Posterior vena cava (tissue), 2 donors: ENCODE results near the gene RFX4. TPM values are rescaled to one million over a fixed set of nuclear protein-coding genes. Genes with fewer than 3 reads are reported as not detected.

Source experiments
- DNase-seq: peaks from one replicate; pipeline ENCODE4 v3.0.0-alpha.2; 2020; ENCODE audit warnings: low spot score
- intact Hi-C, 2 donors: fragments of 100-400 bp; cut with DNase I; formaldehyde crosslinking; loops; one replicate each; pipeline versions ENCODE4 v1.14.1 to v1.14.2; 2022 to 2023
- long read RNA-seq, 2 donors: library from polyadenylated mRNA; unstranded; transcript quantifications; one replicate each; pipeline ENCODE4 v2.0.0, GENCODE V29; 2020 to 2021
- total RNA-seq, 2 donors: library from RNA; stranded (reverse); fragmentation: NEBNext Ultra II Directional; extraction: Animal tissue kit (Norgen Biotek cat#: 25700); gene quantifications; one replicate each; pipeline ENCODE4 v1.2.1, GENCODE V29; 2021
- donor health status: DM: yes; HTN: yes; CAD: no.
- donor health status: DM: yes; HTN: yes; CAD: no.

The RFX4 gene
- total RNA-seq = not detected
- long read RNA-seq, donor 1 = 0 reads
- long read RNA-seq, donor 2 = 0 reads

- intact Hi-C loops = no loop called here
These were observed at the start of gene RFX4 for GRCh38 chr12:106582641-106583230. Gene RFX4 (plus strand): TSS chr12:106583004. CDS start chr12:106583321, 317 bp downstream.

GRCh38 chr12:106541201-106541600, 41.6 kb upstream of the RFX4 start:
- DNase-seq = no peak
- intact Hi-C loops = no loop called here

More at GRCh38 chr12:106582641-106583230, at the start of gene RFX4:
- DNase-seq = no peak

GRCh38 chr12:106551410-106551809, 31.4 kb upstream of the RFX4 start:
- intact Hi-C loops = no loop called here
- no peak for DNase-seq

GRCh38 chr12:106552228-106552627, 30.6 kb upstream of the RFX4 start:
- intact Hi-C loops = no loop called here
- no peak for DNase-seq

- DNase-seq = no peak
- intact Hi-C loops = loop anchor here in 1 of 2 donors (10.0 kb wide), 1 partner anchor 240 kb away; no protein-coding TSS in a partner anchor
These were observed 18.0 kb upstream of the RFX4 start for GRCh38 chr12:106564678-106565329.

GRCh38 chr12:106566771-106567170, 16.0 kb upstream of the RFX4 start:
- intact Hi-C loops = loop anchor here in 1 of 2 donors (10.0 kb wide), 1 partner anchor 238 kb away; no protein-coding TSS in a partner anchor
- no peak for DNase-seq

- intact Hi-C loops = no loop called here
- DNase-seq = no peak
These were observed 9.6 kb upstream of the RFX4 start for GRCh38 chr12:106573239-106573638.

GRCh38 chr12:106576848-106577247, 6.0 kb upstream of the RFX4 start:
- DNase-seq = no peak
- intact Hi-C loops = no loop called here

GRCh38 chr12:106580671-106581508, 1.9 kb upstream of the RFX4 start:
- intact Hi-C loops = no loop called here

GRCh38 chr12:106581543-106582248, 1.1 kb upstream of the RFX4 start:
- DNase-seq = peak; percentile 83
- intact Hi-C loops = no loop called here

More at GRCh38 chr12:106580671-106581508, 1.9 kb upstream of the RFX4 start:
- no peak for DNase-seq

- intact Hi-C loops = no loop called here
- no peak for DNase-seq
These were observed 584 bp upstream of the RFX4 start for GRCh38 chr12:106582249-106582591.

GRCh38 chr12:106583242-106584103, 669 bp downstream of the RFX4 start:
- no peak for DNase-seq
- intact Hi-C loops = no loop called here

GRCh38 chr12:106584104-106585064, 1.6 kb downstream of the RFX4 start:
- DNase-seq = no peak
- intact Hi-C loops = no loop called here

- DNase-seq = no peak
- intact Hi-C loops = no loop called here
These were observed 2.3 kb downstream of the RFX4 start for GRCh38 chr12:106585105-106585520.

- no peak for DNase-seq
- intact Hi-C loops = no loop called here
These were observed 2.9 kb downstream of the RFX4 start for GRCh38 chr12:106585521-106586277.

GRCh38 chr12:106586278-106586802, 3.5 kb downstream of the RFX4 start:
- DNase-seq = no peak
- intact Hi-C loops = no loop called here
